H1 (cell line): ENCODE data around the gene TM4SF20. TPM values are rescaled to one million over a fixed set of nuclear protein-coding genes. Genes with fewer than 3 reads are reported as not detected.

Experiments used
- CTCF ChIA-PET: fragments of 300-600 bp; sonication (Branson Sonifier 250); formaldehyde crosslinking; loops from one replicate; lab custom pipeline; 2021; ENCODE audit not compliant: partially characterized antibody; lab: Charles Lee
- POLR2A ChIA-PET: fragments of 300-600 bp; sonication (Branson Sonifier 250); formaldehyde crosslinking; loops from one replicate; lab custom pipeline; 2021; ENCODE audit warnings: inconsistent platforms; ENCODE audit not compliant: partially characterized antibody; lab: Charles Lee
- DNase-seq, 2 experiments: peaks; one replicate each; pipeline versions ENCODE4 v3.0.0 to v3.0.0-alpha.2; 2010 to 2022; ENCODE audit warnings: low spot score in 2 of 2, low read depth in 1 of 2, mixed read lengths in 1 of 2
- FAIRE-seq: peaks from 2 replicates; lab custom pipeline; 2011; peaks lifted over from hg19 to GRCh38; lab: Jason Lieb, UNC
- H2AFZ ChIP-seq: 2 replicates; pipeline ENCODE4 v1.8.1; 2012; ENCODE audit warnings: low read length, inconsistent platforms
- H2AK5ac ChIP-seq: 2 replicates; pipeline ENCODE4 v1.6.1; 2013; ENCODE audit warnings: low read depth, low read length
- H2BK120ac ChIP-seq: replicated peaks from 2 replicates; pipeline ENCODE3; 2013; ENCODE audit warnings: low read depth, low read length, inconsistent platforms
- H2BK12ac ChIP-seq: 2 replicates; pipeline ENCODE4 v1.6.1; 2013; ENCODE audit warnings: low read depth, low read length
- H2BK15ac ChIP-seq: 2 replicates; pipeline ENCODE4 v1.6.1; 2013; ENCODE audit warnings: low read length
- H2BK20ac ChIP-seq: 2 replicates; pipeline ENCODE4 v1.6.1; 2013; ENCODE audit warnings: low read length
- H2BK5ac ChIP-seq: 2 replicates; pipeline ENCODE4 v1.6.1; 2013; ENCODE audit warnings: low read depth, low read length
- H3K14ac ChIP-seq: 2 replicates; pipeline ENCODE4 v1.6.1; 2013; ENCODE audit warnings: inconsistent platforms; ENCODE audit not compliant: insufficient read length
- H3K18ac ChIP-seq: 2 replicates; pipeline ENCODE4 v1.6.1; 2013; ENCODE audit warnings: low read length; ENCODE audit errors: extremely low read depth
- H3K23ac ChIP-seq: 2 replicates; pipeline ENCODE4 v1.6.1; 2013; ENCODE audit warnings: inconsistent platforms; ENCODE audit not compliant: insufficient read length
- H3K23me2 ChIP-seq: 2 replicates; pipeline ENCODE4 v1.6.1; 2013; ENCODE audit warnings: low read depth, low read length
- H3K27ac ChIP-seq: 2 replicates; pipeline ENCODE4 v1.6.1; 2011; ENCODE audit warnings: low read depth, low read length, inconsistent platforms
- H3K27me3 ChIP-seq, 4 experiments: replicated peaks in 1 of 4; 1 replicate in 1 of 4; 2 replicates in 3 of 4; pipeline versions ENCODE4 v1.6.1 to v1.8.1; 2011 to 2013; ENCODE audit warnings: low read length in 3 of 4, mild to moderate bottlenecking in 3 of 4, inconsistent platforms in 2 of 4, mixed read lengths in 2 of 4, moderate library complexity in 1 of 4; ENCODE audit not compliant: control insufficient read depth in 3 of 4, insufficient read depth in 3 of 4; ENCODE audit errors: extremely low read depth in 1 of 4
- H3K36me3 ChIP-seq, 4 experiments: 2 replicates each; pipeline versions ENCODE4 v1.6.1 to v1.8.1; 2011 to 2013; ENCODE audit warnings: mild to moderate bottlenecking in 4 of 4, low read length in 3 of 4, moderate library complexity in 2 of 4, control low read depth in 1 of 4, inconsistent platforms in 1 of 4; ENCODE audit not compliant: insufficient read depth in 4 of 4, control insufficient read depth in 2 of 4
- H3K4ac ChIP-seq: replicated peaks from 2 replicates; pipeline ENCODE3; 2013; ENCODE audit warnings: low read length, low read depth, mixed read lengths, inconsistent platforms; ENCODE audit not compliant: insufficient read length
- H3K4me1 ChIP-seq, 4 experiments: replicated peaks in 1 of 4; 1 replicate in 1 of 4; 2 replicates in 3 of 4; pipeline versions ENCODE4 v1.6.1 to v1.8.1; 2011 to 2013; ENCODE audit warnings: low read length in 3 of 4, inconsistent platforms in 2 of 4, mixed read lengths in 1 of 4; ENCODE audit not compliant: insufficient read depth in 4 of 4, control insufficient read depth in 3 of 4
- H3K4me2 ChIP-seq, 2 experiments: 2 replicates each; pipeline versions ENCODE4 v1.6.1 to v1.8.1; 2011 to 2013; ENCODE audit warnings: low read depth in 2 of 2, low read length in 2 of 2, control low read depth in 1 of 2, inconsistent platforms in 1 of 2, mild to moderate bottlenecking in 1 of 2; ENCODE audit not compliant: insufficient read depth in 1 of 2
- H3K4me3 ChIP-seq, 4 experiments: fragments of 200-600, 300-600 bp in 1 of 4; sonication (generic), shearing (Covaris generic), sonication (Bioruptor Twin) in 1 of 4; 2 replicates each; pipeline versions ENCODE4 v1.5.1 to v1.8.1; 2011 to 2016; ENCODE audit warnings: low read length in 4 of 4, low read depth in 3 of 4, control low read depth in 2 of 4, inconsistent platforms in 2 of 4, mild to moderate bottlenecking in 2 of 4, mixed read lengths in 1 of 4, moderate library complexity in 1 of 4; ENCODE audit not compliant: insufficient read depth in 2 of 4; ENCODE audit errors: extremely low read depth in 1 of 4
- H3K56ac ChIP-seq: replicated peaks from 2 replicates; pipeline ENCODE3; 2013; ENCODE audit warnings: low read depth, mild to moderate bottlenecking, mixed read lengths, low read length, inconsistent platforms; ENCODE audit not compliant: insufficient read length
- H3K79me1 ChIP-seq: 2 replicates; pipeline ENCODE4 v1.6.1; 2013; ENCODE audit warnings: low read depth, low read length, control low read depth
- H3K79me2 ChIP-seq, 2 experiments: 2 replicates each; pipeline versions ENCODE4 v1.6.1 to v1.8.1; 2012 to 2013; ENCODE audit warnings: low read length in 2 of 2, mild to moderate bottlenecking in 2 of 2, inconsistent platforms in 1 of 2; ENCODE audit not compliant: insufficient read depth in 2 of 2, control insufficient read depth in 1 of 2
- H3K9ac ChIP-seq, 4 experiments: replicated peaks in 1 of 4; 1 replicate in 1 of 4; 2 replicates in 3 of 4; pipeline versions ENCODE4 v1.6.1 to v1.8.1; 2011 to 2013; ENCODE audit warnings: low read depth in 3 of 4, low read length in 3 of 4, control low read depth in 2 of 4, mild to moderate bottlenecking in 2 of 4, moderate library complexity in 2 of 4, inconsistent platforms in 1 of 4; ENCODE audit errors: extremely low read depth in 1 of 4
- H3K9me3 ChIP-seq, 2 experiments: 2 replicates each; pipeline versions ENCODE4 v1.6.1 to v1.8.1; 2012 to 2013; ENCODE audit warnings: mild to moderate bottlenecking in 2 of 2, moderate library complexity in 2 of 2, control low read depth in 1 of 2, inconsistent platforms in 1 of 2, low read depth in 1 of 2, low read length in 1 of 2, mixed read lengths in 1 of 2; ENCODE audit not compliant: insufficient read depth in 2 of 2
- H4K20me1 ChIP-seq, 2 experiments: replicated peaks in 1 of 2; 2 replicates each; pipeline versions ENCODE3 to v1.8.1; 2011 to 2013; ENCODE audit warnings: inconsistent platforms in 2 of 2, low read length in 2 of 2, mild to moderate bottlenecking in 1 of 2; ENCODE audit not compliant: insufficient read depth in 2 of 2, control insufficient read depth in 1 of 2
- H4K5ac ChIP-seq: 2 replicates; pipeline ENCODE4 v1.6.1; 2013; ENCODE audit warnings: low read length, low read depth, mixed read lengths, inconsistent platforms; ENCODE audit not compliant: insufficient read length
- H4K8ac ChIP-seq: 2 replicates; pipeline ENCODE4 v1.8.0; 2013; ENCODE audit warnings: mild to moderate bottlenecking, moderate library complexity, low read length, inconsistent platforms; ENCODE audit not compliant: insufficient read depth; ENCODE audit errors: extremely low read depth
- H4K91ac ChIP-seq: replicated peaks from 2 replicates; pipeline ENCODE3; 2013; ENCODE audit warnings: low read length, mixed read lengths, inconsistent platforms; ENCODE audit not compliant: insufficient read length
- ASH2L ChIP-seq: fragments of 200-600, 300-600 bp; sonication (generic); IDR thresholded peaks from one replicate; pipeline ENCODE4 v1.7.1; 2017; ENCODE audit warnings: low read length
- CBX8 ChIP-seq: fragments of 300-800, 300-1000 bp; sonication (generic); IDR thresholded peaks from 2 replicates; pipeline ENCODE4 v1.7.1; 2016; ENCODE audit warnings: low read depth, low read length, borderline replicate concordance
- CHD2 ChIP-seq: IDR thresholded peaks from 2 replicates; pipeline ENCODE4 v1.6.1; 2012; ENCODE audit warnings: low read length, improper control_type of control experiment
- JUND ChIP-seq: IDR thresholded peaks from 2 replicates; pipeline ENCODE4 v1.6.1; 2011; ENCODE audit warnings: mild to moderate bottlenecking, improper control_type of control experiment, low read length
- KDM4A ChIP-seq: IDR thresholded peaks from one replicate; pipeline ENCODE4 v1.7.1; 2012; ENCODE audit warnings: low read depth, mild to moderate bottlenecking, moderate library complexity, low read length, inconsistent platforms; ENCODE audit not compliant: severe bottlenecking
- TAF1 ChIP-seq: IDR thresholded peaks from 2 replicates; pipeline ENCODE4 v1.6.1; 2011; ENCODE audit warnings: mild to moderate bottlenecking, low read depth, low read length
- TAF7 ChIP-seq: optimal IDR thresholded peaks from 2 replicates; pipeline ENCODE3; 2011; ENCODE audit warnings: low read depth, mild to moderate bottlenecking, inconsistent platforms, low read length, moderate library complexity, borderline replicate concordance
- TEAD4 ChIP-seq: IDR thresholded peaks from 2 replicates; pipeline ENCODE4 v1.6.1; 2012; ENCODE audit warnings: low read depth, low read length, inconsistent platforms, mixed read lengths
- USF2 ChIP-seq: IDR thresholded peaks from 2 replicates; pipeline ENCODE4 v1.6.1; 2011; ENCODE audit warnings: low read length, improper control_type of control experiment
- WGBS, 2 experiments: shearing (Covaris generic) in 1 of 2; methylation state at CpG; one replicate each; pipeline versions ENCODE4 v1.1.6 to v1.1.7; 2013 to 2015; ENCODE audit warnings: low lambda C conversion rate in 2 of 2, mixed read lengths in 2 of 2, inconsistent platforms in 1 of 2, low coverage in 1 of 2, missing lambda C conversion rate in 1 of 2; ENCODE audit not compliant: insufficient replicate concordance in 2 of 2, insufficient coverage in 1 of 2, insufficient read length in 1 of 2; ENCODE audit errors: extremely low coverage in 1 of 2, missing lambda C conversion rate in 1 of 2; 5-methylcytosine and 5-hydroxymethylcytosine counted together
- polyA plus RNA-seq, 7 experiments: library from polyadenylated mRNA; depleted of rRNA in 3 of 7; stranded (reverse) in 5 of 7; unstranded in 2 of 7; fragments of >200 nt in 5 of 7; fragments of 200-250 nt in 2 of 7; gene quantifications; 1 replicate in 5 of 7; 2 replicates in 1 of 7; 4 replicates in 1 of 7; pipeline versions ENCODE4 v1.2.1 to v1.2.3, GENCODE V29; 2011 to 2013; ENCODE audit warnings: missing spikeins in 2 of 7, mixed read lengths in 2 of 7
- total RNA-seq: library from RNA; stranded (reverse); fragmentation: NEBNext Ultra II Directional; extraction: Animal tissue kit (Norgen Biotek cat#: 25700); gene quantifications from 2 replicates; pipeline ENCODE4 v1.2.1, GENCODE V29; 2021

TM4SF20 gene
- total and polyA plus RNA-seq, 2 of the 8 experiments (the other 6 are each of a cell fraction or from before 2014, with no cell fraction given): not detected

GRCh38 chr2:227420087-227421052 is 41.3 kb upstream of the TM4SF20 start:
- no peak overlapping the region; the same call in 1 of the 2 replicates for H2AFZ ChIP-seq
- no peak overlapping the region for H2BK5ac ChIP-seq
- no peak overlapping the region for H3K23ac ChIP-seq
- H3K4me1 ChIP-seq: no peaks in the 10 kb centered on the region
- H4K91ac ChIP-seq: no peak overlapping the region
- no peaks in the 10 kb centered on the region for H3K27me3 ChIP-seq
- H4K5ac ChIP-seq: no peak overlapping the region
- no peak overlapping the region for H3K9ac ChIP-seq
- no peaks in the 10 kb centered on the region for H3K9me3 ChIP-seq
- no peak overlapping the region for H2BK120ac ChIP-seq
- no peak overlapping the region for H2AK5ac ChIP-seq
- no peak overlapping the region for H2BK20ac ChIP-seq
- H2BK15ac ChIP-seq: no peak overlapping the region
- no peak overlapping the region for H3K27ac ChIP-seq
- H3K79me2 ChIP-seq: no peaks in the 10 kb centered on the region
- DNase-seq (no peak), FAIRE-seq (no peak)
- 93% methylated on average over 12 of the region's 15 CpGs; no CpG with 5 or more reads in 1 of the 2 experiments for WGBS, 2 experiments
- H4K20me1 ChIP-seq: no peaks in the 10 kb centered on the region
- H3K56ac ChIP-seq: no peak overlapping the region
- no peak overlapping the region for H3K14ac ChIP-seq
- no peak overlapping the region for H3K4me3 ChIP-seq
- no peaks in the 10 kb centered on the region for H3K36me3 ChIP-seq
- H3K4me2 ChIP-seq: no peak overlapping the region
- no peak overlapping the region for H4K8ac ChIP-seq
- H3K4ac ChIP-seq: no peak overlapping the region
- H3K18ac ChIP-seq: no peak overlapping the region
- ChIA-PET POLR2A (no interaction called here), CTCF (interaction anchor here (0.8 to 1.0 kb wide), 2 partner anchors 42 to 43 kb away, joined by 3 read pairs; no protein-coding TSS in a partner anchor)
- H3K79me1 ChIP-seq: no peaks in the 10 kb centered on the region
- no peak overlapping the region for H2BK12ac ChIP-seq
- no peaks in the 10 kb centered on the region for H3K23me2 ChIP-seq
- TF ChIP-seq TEAD4 (no peak), ASH2L (no peak), TAF1 (no peak), KDM4A (no peak), TAF7 (no peak), JUND (no peak), CBX8 (no peak), USF2 (no peak), CHD2 (no peak)
